SK-N-SH treated with all-trans-retinoic acid at 6 μM for 48 hours (cell line): ENCODE data around the gene COL24A1.

ENCODE experiments used
- ATAC-seq: fragments of 200-7000 bp; cut with Tn5 transposase; 3 replicates; pipeline ENCODE4 v1.9.1; 2020; ENCODE audit warnings: mild to moderate bottlenecking, moderate library complexity
- ARNTL ChIP-seq: fragments of 450-650 bp; formaldehyde crosslinking; IDR thresholded peaks from 2 replicates; pipeline ENCODE4 v1.5.0; 2020; ENCODE audit warnings: low read depth, mild to moderate bottlenecking, moderate library complexity, borderline replicate concordance
- BACH2 ChIP-seq: fragments of 250-450 bp; sonication (Bioruptor Pico); IDR thresholded peaks from 2 replicates; pipeline ENCODE4 v1.9.0; 2021; ENCODE audit warnings: mild to moderate bottlenecking, borderline replicate concordance
- CSDC2 ChIP-seq: fragments of 250-450 bp; sonication (Bioruptor Pico); IDR thresholded peaks from 2 replicates; pipeline ENCODE4 v1.5.0; 2020; ENCODE audit warnings: mild to moderate bottlenecking, moderate library complexity
- GLIS3 ChIP-seq: fragments of 250-450 bp; sonication (Bioruptor Pico); IDR thresholded peaks from 2 replicates; pipeline ENCODE4 v1.5.0; 2020; ENCODE audit warnings: mild to moderate bottlenecking, moderate library complexity
- ISL1 ChIP-seq: fragments of 250-450 bp; sonication (Bioruptor Pico); IDR thresholded peaks from 2 replicates; pipeline ENCODE4 v2.1.2; 2022; ENCODE audit warnings: mild to moderate bottlenecking, moderate library complexity
- OSR1 ChIP-seq: fragments of 250-450 bp; sonication (Bioruptor Pico); IDR thresholded peaks from 2 replicates; pipeline ENCODE4 v1.8.0; 2022; ENCODE audit warnings: moderate library complexity, mild to moderate bottlenecking, inconsistent platforms
- PPARA ChIP-seq: fragments of 250-450 bp; sonication (Bioruptor Pico); IDR thresholded peaks from 2 replicates; pipeline ENCODE4 v1.5.0; 2020; ENCODE audit warnings: mild to moderate bottlenecking, borderline replicate concordance
- RARB ChIP-seq: fragments of 250-450 bp; sonication (Bioruptor Pico); IDR thresholded peaks from 2 replicates; pipeline ENCODE4 v1.8.0; 2021; ENCODE audit warnings: mild to moderate bottlenecking, moderate library complexity
- SNAI2 ChIP-seq: fragments of 250-450 bp; sonication (Bioruptor Pico); IDR thresholded peaks from 2 replicates; pipeline ENCODE4 v1.5.0; 2020; ENCODE audit warnings: mild to moderate bottlenecking, moderate library complexity
- TCF4 ChIP-seq: fragments of 250-450 bp; sonication (Bioruptor Pico); IDR thresholded peaks from 2 replicates; pipeline ENCODE4 v1.8.0; 2021; ENCODE audit warnings: mild to moderate bottlenecking, moderate library complexity, borderline replicate concordance
- TOX ChIP-seq: fragments of 250-450 bp; sonication (Bioruptor Pico); IDR thresholded peaks from 2 replicates; pipeline ENCODE4 v1.8.0; 2021; ENCODE audit warnings: mild to moderate bottlenecking, moderate library complexity, borderline replicate concordance
- ZC3H10 ChIP-seq: fragments of 250-450 bp; sonication (Bioruptor Pico); IDR thresholded peaks from 2 replicates; pipeline ENCODE4 v1.5.1; 2021; ENCODE audit warnings: mild to moderate bottlenecking, moderate library complexity
- ZFP3 ChIP-seq: fragments of 250-450 bp; sonication (Bioruptor Pico); IDR thresholded peaks from 2 replicates; pipeline ENCODE4 v1.5.0; 2020; ENCODE audit warnings: mild to moderate bottlenecking, moderate library complexity
- ZNF565 ChIP-seq: fragments of 450-650 bp; formaldehyde crosslinking; conservative IDR thresholded peaks from 2 replicates; pipeline ENCODE4 v1.5.0; 2020; ENCODE audit warnings: low read depth, mild to moderate bottlenecking, moderate library complexity
- ZNF70 ChIP-seq: fragments of 450-650 bp; formaldehyde crosslinking; IDR thresholded peaks from 2 replicates; pipeline ENCODE4 v1.5.0; 2020; ENCODE audit warnings: mild to moderate bottlenecking, moderate library complexity
- ZNF8 ChIP-seq: fragments of 450-650 bp; formaldehyde crosslinking; IDR thresholded peaks from 2 replicates; pipeline ENCODE4 v1.5.0; 2020; ENCODE audit warnings: mild to moderate bottlenecking, moderate library complexity
- TF ChIP-seq, protein P1 (sequence below): fragments of 250-450 bp; sonication (Bioruptor Pico); IDR thresholded peaks from 2 replicates; pipeline ENCODE4 v1.5.1; 2021; ENCODE audit warnings: mild to moderate bottlenecking, moderate library complexity
- TF ChIP-seq, protein P2 (sequence below): fragments of 250-450 bp; sonication (Bioruptor Pico); IDR thresholded peaks from 2 replicates; pipeline ENCODE4 v1.8.0; 2021; ENCODE audit warnings: low read depth, mild to moderate bottlenecking, moderate library complexity, borderline replicate concordance
- TF ChIP-seq, protein P3 (sequence below): fragments of 250-450 bp; sonication (Bioruptor Pico); IDR thresholded peaks from 2 replicates; pipeline ENCODE4 v1.5.1; 2020; ENCODE audit warnings: low read depth, mild to moderate bottlenecking, moderate library complexity
- TF ChIP-seq, protein P4 (sequence below): fragments of 250-450 bp; sonication (Bioruptor Pico); IDR thresholded peaks from 2 replicates; pipeline ENCODE4 v1.5.0; 2020; ENCODE audit warnings: mild to moderate bottlenecking, moderate library complexity
- TF ChIP-seq, protein P5 (sequence below): fragments of 250-450 bp; sonication (Bioruptor Pico); IDR thresholded peaks from 2 replicates; pipeline ENCODE4 v1.8.0; 2020; ENCODE audit warnings: mild to moderate bottlenecking, moderate library complexity, borderline replicate concordance

The COL24A1 gene

DNA sequence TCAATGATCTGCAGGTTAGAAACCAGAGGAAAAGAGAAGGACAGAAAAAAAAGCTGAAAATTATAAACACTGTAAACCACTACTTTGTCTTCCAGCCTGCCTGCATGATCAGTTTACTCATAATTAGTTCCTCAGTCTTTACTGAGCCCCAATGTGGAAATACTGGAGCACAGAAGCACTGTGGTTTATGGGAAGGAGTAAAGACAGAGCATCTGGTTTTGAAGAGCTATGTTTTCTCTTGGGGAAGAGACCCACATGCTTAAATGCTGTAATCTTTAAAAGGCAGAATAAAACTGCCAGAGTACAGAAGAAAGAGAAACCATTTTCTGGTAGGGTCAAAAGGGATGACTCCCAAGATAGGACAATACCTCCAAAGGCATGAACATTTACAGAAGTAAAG lies 289.4 kb downstream of the COL24A1 start:
- TF ChIP-seq ZNF70 (CRISPR knock-in tag) (no peak), CSDC2 (CRISPR knock-in tag) (no peak), GLIS3 (CRISPR knock-in tag) (no peak), RARB (CRISPR knock-in tag) (no peak), OSR1 (no peak), ARNTL (CRISPR knock-in tag) (no peak)
- TF ChIP-seq, protein P1, sequence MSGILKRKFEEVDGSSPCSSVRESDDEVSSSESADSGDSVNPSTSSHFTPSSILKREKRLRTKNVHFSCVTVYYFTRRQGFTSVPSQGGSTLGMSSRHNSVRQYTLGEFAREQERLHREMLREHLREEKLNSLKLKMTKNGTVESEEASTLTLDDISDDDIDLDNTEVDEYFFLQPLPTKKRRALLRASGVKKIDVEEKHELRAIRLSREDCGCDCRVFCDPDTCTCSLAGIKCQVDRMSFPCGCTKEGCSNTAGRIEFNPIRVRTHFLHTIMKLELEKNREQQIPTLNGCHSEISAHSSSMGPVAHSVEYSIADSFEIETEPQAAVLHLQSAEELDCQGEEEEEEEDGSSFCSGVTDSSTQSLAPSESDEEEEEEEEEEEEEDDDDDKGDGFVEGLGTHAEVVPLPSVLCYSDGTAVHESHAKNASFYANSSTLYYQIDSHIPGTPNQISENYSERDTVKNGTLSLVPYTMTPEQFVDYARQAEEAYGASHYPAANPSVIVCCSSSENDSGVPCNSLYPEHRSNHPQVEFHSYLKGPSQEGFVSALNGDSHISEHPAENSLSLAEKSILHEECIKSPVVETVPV (CRISPR knock-in tag) = no peak
- TF ChIP-seq, protein P2, sequence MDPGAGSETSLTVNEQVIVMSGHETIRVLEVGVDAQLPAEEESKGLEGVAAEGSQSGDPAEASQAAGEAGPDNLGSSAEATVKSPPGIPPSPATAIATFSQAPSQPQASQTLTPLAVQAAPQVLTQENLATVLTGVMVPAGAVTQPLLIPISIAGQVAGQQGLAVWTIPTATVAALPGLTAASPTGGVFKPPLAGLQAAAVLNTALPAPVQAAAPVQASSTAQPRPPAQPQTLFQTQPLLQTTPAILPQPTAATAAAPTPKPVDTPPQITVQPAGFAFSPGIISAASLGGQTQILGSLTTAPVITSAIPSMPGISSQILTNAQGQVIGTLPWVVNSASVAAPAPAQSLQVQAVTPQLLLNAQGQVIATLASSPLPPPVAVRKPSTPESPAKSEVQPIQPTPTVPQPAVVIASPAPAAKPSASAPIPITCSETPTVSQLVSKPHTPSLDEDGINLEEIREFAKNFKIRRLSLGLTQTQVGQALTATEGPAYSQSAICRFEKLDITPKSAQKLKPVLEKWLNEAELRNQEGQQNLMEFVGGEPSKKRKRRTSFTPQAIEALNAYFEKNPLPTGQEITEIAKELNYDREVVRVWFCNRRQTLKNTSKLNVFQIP (CRISPR knock-in tag) = no peak
- TF ChIP-seq, protein P3, sequence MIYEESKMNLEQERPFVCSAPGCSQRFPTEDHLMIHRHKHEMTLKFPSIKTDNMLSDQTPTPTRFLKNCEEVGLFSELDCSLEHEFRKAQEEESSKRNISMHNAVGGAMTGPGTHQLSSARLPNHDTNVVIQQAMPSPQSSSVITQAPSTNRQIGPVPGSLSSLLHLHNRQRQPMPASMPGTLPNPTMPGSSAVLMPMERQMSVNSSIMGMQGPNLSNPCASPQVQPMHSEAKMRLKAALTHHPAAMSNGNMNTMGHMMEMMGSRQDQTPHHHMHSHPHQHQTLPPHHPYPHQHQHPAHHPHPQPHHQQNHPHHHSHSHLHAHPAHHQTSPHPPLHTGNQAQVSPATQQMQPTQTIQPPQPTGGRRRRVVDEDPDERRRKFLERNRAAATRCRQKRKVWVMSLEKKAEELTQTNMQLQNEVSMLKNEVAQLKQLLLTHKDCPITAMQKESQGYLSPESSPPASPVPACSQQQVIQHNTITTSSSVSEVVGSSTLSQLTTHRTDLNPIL (CRISPR knock-in tag) = no peak
- ATAC-seq = no peak

DNA sequence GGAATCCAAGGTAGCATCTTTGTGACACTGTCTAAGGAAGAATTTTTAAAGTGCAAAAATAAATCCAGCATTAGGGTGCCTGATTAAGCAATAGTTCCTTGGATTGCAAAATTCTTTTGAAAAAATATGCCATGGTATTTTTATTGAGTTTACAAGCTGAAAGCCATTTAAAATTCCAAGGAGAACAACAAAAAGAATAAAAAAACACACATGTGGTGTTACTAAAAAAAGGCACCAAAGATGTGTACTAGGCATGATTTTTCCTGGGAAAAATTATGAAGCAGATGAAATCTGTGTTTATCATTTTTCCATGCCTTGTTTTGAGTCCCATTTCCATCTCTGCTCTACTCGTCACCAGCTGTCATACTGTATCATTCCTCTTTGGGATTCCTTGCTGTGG lies 291.4 kb downstream of the COL24A1 start:
- ATAC-seq = no peak
- TF ChIP-seq TCF4 (CRISPR knock-in tag) (no peak), ZNF70 (CRISPR knock-in tag) (no peak), SNAI2 (no peak), ZNF565 (CRISPR knock-in tag) (no peak), RARB (CRISPR knock-in tag) (no peak), TOX (CRISPR knock-in tag) (no peak), ZNF8 (CRISPR knock-in tag) (no peak), ZC3H10 (no peak), ZFP3 (CRISPR knock-in tag) (no peak), OSR1 (no peak), ISL1 (CRISPR knock-in tag) (no peak), PPARA (CRISPR knock-in tag) (no peak), BACH2 (CRISPR knock-in tag) (no peak)
- TF ChIP-seq, protein P2 (CRISPR knock-in tag) = no peak
- TF ChIP-seq, protein P4, sequence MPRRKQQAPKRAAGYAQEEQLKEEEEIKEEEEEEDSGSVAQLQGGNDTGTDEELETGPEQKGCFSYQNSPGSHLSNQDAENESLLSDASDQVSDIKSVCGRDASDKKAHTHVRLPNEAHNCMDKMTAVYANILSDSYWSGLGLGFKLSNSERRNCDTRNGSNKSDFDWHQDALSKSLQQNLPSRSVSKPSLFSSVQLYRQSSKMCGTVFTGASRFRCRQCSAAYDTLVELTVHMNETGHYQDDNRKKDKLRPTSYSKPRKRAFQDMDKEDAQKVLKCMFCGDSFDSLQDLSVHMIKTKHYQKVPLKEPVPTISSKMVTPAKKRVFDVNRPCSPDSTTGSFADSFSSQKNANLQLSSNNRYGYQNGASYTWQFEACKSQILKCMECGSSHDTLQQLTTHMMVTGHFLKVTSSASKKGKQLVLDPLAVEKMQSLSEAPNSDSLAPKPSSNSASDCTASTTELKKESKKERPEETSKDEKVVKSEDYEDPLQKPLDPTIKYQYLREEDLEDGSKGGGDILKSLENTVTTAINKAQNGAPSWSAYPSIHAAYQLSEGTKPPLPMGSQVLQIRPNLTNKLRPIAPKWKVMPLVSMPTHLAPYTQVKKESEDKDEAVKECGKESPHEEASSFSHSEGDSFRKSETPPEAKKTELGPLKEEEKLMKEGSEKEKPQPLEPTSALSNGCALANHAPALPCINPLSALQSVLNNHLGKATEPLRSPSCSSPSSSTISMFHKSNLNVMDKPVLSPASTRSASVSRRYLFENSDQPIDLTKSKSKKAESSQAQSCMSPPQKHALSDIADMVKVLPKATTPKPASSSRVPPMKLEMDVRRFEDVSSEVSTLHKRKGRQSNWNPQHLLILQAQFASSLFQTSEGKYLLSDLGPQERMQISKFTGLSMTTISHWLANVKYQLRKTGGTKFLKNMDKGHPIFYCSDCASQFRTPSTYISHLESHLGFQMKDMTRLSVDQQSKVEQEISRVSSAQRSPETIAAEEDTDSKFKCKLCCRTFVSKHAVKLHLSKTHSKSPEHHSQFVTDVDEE (CRISPR knock-in tag) = no peak
- TF ChIP-seq, protein P5, sequence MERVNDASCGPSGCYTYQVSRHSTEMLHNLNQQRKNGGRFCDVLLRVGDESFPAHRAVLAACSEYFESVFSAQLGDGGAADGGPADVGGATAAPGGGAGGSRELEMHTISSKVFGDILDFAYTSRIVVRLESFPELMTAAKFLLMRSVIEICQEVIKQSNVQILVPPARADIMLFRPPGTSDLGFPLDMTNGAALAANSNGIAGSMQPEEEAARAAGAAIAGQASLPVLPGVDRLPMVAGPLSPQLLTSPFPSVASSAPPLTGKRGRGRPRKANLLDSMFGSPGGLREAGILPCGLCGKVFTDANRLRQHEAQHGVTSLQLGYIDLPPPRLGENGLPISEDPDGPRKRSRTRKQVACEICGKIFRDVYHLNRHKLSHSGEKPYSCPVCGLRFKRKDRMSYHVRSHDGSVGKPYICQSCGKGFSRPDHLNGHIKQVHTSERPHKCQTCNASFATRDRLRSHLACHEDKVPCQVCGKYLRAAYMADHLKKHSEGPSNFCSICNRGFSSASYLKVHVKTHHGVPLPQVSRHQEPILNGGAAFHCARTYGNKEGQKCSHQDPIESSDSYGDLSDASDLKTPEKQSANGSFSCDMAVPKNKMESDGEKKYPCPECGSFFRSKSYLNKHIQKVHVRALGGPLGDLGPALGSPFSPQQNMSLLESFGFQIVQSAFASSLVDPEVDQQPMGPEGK (CRISPR knock-in tag) = no peak
- TF ChIP-seq, protein P1 (CRISPR knock-in tag) = no peak
- TF ChIP-seq, protein P3 (CRISPR knock-in tag) = no peak
